ENCODE measurements around the gene TMEM253.

DNA sequence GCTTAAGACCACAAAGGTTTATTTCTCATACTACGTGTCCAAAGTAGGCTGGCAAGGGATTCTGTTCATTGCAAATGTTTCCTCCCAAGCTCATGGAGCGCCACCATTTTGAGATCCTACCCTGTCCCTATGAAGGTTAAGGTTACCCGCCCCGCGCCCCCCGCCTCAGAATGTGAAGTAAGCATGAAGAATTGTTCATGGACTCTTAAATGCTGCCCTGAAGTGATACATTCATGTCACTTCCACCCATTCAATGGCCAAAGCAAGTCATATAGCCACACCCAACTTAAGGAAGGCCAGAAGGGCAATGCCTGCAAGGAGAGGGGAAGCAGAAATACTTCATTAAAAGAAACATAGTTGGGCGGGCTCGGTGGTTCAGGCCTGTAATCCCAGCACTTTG lies 4.2 kb downstream of the TMEM253 start:
- TF ChIP-seq, protein P1, sequence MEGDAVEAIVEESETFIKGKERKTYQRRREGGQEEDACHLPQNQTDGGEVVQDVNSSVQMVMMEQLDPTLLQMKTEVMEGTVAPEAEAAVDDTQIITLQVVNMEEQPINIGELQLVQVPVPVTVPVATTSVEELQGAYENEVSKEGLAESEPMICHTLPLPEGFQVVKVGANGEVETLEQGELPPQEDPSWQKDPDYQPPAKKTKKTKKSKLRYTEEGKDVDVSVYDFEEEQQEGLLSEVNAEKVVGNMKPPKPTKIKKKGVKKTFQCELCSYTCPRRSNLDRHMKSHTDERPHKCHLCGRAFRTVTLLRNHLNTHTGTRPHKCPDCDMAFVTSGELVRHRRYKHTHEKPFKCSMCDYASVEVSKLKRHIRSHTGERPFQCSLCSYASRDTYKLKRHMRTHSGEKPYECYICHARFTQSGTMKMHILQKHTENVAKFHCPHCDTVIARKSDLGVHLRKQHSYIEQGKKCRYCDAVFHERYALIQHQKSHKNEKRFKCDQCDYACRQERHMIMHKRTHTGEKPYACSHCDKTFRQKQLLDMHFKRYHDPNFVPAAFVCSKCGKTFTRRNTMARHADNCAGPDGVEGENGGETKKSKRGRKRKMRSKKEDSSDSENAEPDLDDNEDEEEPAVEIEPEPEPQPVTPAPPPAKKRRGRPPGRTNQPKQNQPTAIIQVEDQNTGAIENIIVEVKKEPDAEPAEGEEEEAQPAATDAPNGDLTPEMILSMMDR (IDR thresholded peaks at IDR 0.05; ENCODE audit: poor library complexity): no peak
- TF ChIP-seq EZH2 (IDR thresholded peaks at IDR 0.05; ENCODE audit: borderline replicate concordance): no peak

All from hepatocyte (in vitro differentiated cells).